HG03342 (cell line): Measurements from ENCODE around the gene KIAA1586.

Experiments used
- ATAC-seq: cut with Tn5 transposase; IDR thresholded peaks from one replicate; pipeline ENCODE4 v1.9.1; 2021; ENCODE audit warnings: mild to moderate bottlenecking, moderate library complexity; ENCODE audit not compliant: unreplicated experiment

KIAA1586 gene

DNA sequence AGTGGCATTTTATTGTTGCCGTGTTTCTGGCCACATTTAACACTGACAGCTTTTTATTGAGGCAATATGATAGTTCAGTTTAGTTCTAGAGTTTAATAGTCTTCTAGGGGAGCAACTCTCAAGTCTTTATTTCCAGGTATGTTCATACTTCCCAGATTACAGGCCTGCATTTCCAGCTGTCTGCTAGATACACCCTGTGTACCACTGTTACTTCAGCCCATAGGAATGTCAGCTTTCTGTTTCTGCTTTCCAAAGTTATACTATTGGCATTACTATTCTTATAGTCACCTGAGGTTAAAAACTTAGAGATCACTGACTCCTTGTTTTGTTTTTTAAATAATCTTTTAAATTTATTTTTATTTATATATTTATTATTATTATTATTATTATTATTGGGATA lies 51.1 kb downstream of the KIAA1586 start:
- ATAC-seq, result no peak

GRCh38 chr6:57102976-57103375 lies 56.5 kb downstream of the KIAA1586 start:
- ATAC-seq, result no peak

DNA sequence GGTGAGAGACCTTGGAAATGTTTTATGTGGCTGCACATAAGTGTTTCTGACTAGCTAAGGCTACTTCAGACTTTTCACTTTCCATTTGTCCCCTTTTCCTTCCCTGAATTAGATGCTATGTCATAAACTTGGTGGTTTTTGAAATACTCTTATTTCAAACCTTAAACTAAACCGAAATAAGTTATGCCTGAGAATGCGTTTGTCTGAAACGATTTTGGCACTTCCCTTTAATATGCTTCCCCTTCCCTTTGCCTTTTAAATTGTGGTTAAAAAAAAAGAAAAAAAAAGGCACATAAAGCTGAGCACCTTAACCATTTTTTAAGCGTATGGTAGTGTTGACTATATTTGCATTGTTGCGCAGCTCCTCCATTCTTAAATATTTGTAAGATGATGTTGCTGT lies 57.8 kb downstream of the KIAA1586 start:
- ATAC-seq, result no peak
